BE2C (cell line): ENCODE data around the gene THBS2.

Source experiments
- DNase-seq: peaks from one replicate; pipeline ENCODE4 v3.0.0-alpha.2; 2020
- H3K27me3 ChIP-seq: fragments of 250-450 bp; sonication (Bioruptor Pico); 2 replicates; pipeline ENCODE4 v1.5.1; 2020; ENCODE audit warnings: mild to moderate bottlenecking
- H3K36me3 ChIP-seq: fragments of 250-450 bp; sonication (Bioruptor Pico); 2 replicates; pipeline ENCODE4 v1.5.1; 2020; ENCODE audit warnings: mild to moderate bottlenecking
- H3K4me1 ChIP-seq: fragments of 250-450 bp; sonication (Bioruptor Pico); 2 replicates; pipeline ENCODE4 v1.5.1; 2020
- H3K4me3 ChIP-seq: 2 replicates; pipeline ENCODE4 v1.5.1; 2011; ENCODE audit warnings: low read depth, low read length
- H3K9me3 ChIP-seq: fragments of 250-450 bp; sonication (Bioruptor Pico); 2 replicates; pipeline ENCODE4 v1.5.1; 2020
- CTCF ChIP-seq: IDR thresholded peaks from 2 replicates; pipeline ENCODE4 v1.5.1; 2012; ENCODE audit warnings: mild to moderate bottlenecking, low read depth, low read length

The THBS2 gene

GRCh38 chr6:169296170-169296569 is 42.5 kb upstream of the THBS2 start:
- no peaks in the 10 kb centered on the region for H3K4me1 ChIP-seq
- no peaks in the 10 kb centered on the region; the same call in 1 of the 2 replicates for H3K9me3 ChIP-seq
- no peaks in the 10 kb centered on the region for H3K36me3 ChIP-seq
- no peak for DNase-seq
- no peak for TF ChIP-seq CTCF
- H3K4me3 ChIP-seq, result no peak overlapping the region
- no peaks in the 10 kb centered on the region for H3K27me3 ChIP-seq

GRCh38 chr6:169293196-169293595 is 39.5 kb upstream of the THBS2 start:
- Histone ChIP-seq H3K36me3 (no peaks in the 10 kb centered on the region), H3K4me3 (no peak overlapping the region), H3K27me3 (no peaks in the 10 kb centered on the region), H3K9me3 (no peaks in the 10 kb centered on the region; the same call in 1 of the 2 replicates), H3K4me1 (no peaks in the 10 kb centered on the region)
- TF ChIP-seq CTCF, result no peak
- DNase-seq, result no peak

- no peaks in the 10 kb centered on the region for H3K4me1 ChIP-seq
- TF ChIP-seq CTCF, result no peak
- DNase-seq, result no peak
Measured at GRCh38 chr6:169292338-169293124, 38.9 kb upstream of the THBS2 start.

GRCh38 chr6:169291646-169292337 is 38.1 kb upstream of the THBS2 start:
- no peaks in the 10 kb centered on the region for H3K9me3 ChIP-seq
- no peaks in the 10 kb centered on the region for H3K27me3 ChIP-seq
- H3K36me3 ChIP-seq, result no peaks in the 10 kb centered on the region
- no peaks in the 10 kb centered on the region for H3K4me1 ChIP-seq
- H3K4me3 ChIP-seq, result no peak overlapping the region
- no peak for TF ChIP-seq CTCF
- no peak for DNase-seq

More at GRCh38 chr6:169292338-169293124, 38.9 kb upstream of the THBS2 start:
- H3K4me3 ChIP-seq, result no peak overlapping the region
- no peaks in the 10 kb centered on the region for H3K9me3 ChIP-seq
- H3K27me3 ChIP-seq, result no peaks in the 10 kb centered on the region
- H3K36me3 ChIP-seq, result no peaks in the 10 kb centered on the region

- no peaks in the 10 kb centered on the region for H3K9me3 ChIP-seq
- H3K27me3 ChIP-seq, result no peaks in the 10 kb centered on the region
- H3K36me3 ChIP-seq, result no peaks in the 10 kb centered on the region
- no peak overlapping the region for H3K4me3 ChIP-seq
- no peak for DNase-seq
- H3K4me1 ChIP-seq, result no peaks in the 10 kb centered on the region
- TF ChIP-seq CTCF, result no peak
Measured at GRCh38 chr6:169291148-169291547, 37.5 kb upstream of the THBS2 start.
